GM10248 (cell line): Measurements from ENCODE around the gene EGLN3.

Experiments used
- CTCF ChIA-PET: fragments of 300-600 bp; sonication (Branson Sonifier 250); formaldehyde crosslinking; extraction: SDS; loops from one replicate; lab custom pipeline; 2021; ENCODE audit warnings: antibody characterized with exemption; lab: Yijun Ruan, JAX
- POLR2A ChIA-PET: fragments of 350-650 bp; sonication (Branson Sonifier 250); formaldehyde crosslinking; extraction: SDS; loops from one replicate; lab custom pipeline; 2020; ENCODE audit warnings: antibody characterized with exemption; lab: Yijun Ruan, JAX
- DNase-seq: peaks from one replicate; pipeline ENCODE4 v3.0.0; 2012; ENCODE audit errors: extremely low spot score
- CTCF ChIP-seq: IDR thresholded peaks from 2 replicates; pipeline ENCODE4 v1.5.1; 2012; ENCODE audit warnings: mild to moderate bottlenecking, low read depth; ENCODE audit errors: extremely low read depth, missing control alignments, control extremely low read depth

Gene EGLN3

DNA sequence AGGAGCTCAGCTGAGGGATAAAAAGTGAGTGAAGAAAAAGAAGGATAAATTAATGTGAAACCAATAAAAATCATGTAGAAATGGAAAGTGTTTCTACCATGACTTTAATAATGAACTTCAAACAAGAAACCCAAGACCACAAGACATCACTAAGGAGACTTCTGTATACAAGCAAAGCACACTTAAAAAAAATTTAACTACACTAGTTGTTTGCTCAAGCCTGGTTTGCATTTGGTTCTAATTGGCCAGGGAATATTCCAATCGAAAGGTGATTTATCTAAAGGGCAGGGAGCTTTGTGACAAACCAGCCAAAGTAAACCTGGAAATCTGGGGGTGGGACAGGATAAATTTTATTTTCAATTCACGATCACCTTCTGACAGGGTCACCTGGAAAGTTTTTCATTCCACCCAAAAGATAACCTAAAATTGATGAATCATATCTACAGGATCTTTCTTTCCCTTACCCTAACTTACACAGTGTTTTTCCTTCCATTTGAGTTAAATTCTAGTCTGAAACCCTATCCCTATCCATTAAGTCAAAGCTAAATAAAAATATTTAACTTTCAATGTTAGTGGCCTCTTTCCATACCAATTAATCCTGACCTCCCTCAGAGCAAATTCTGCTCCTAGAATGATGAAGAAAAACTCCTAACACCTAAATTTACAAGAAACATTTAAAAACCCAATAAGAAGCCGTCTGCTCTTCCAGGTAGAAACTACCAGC is 2.6 kb downstream of the EGLN3 start:
- TF ChIP-seq CTCF: no peak
- CTCF ChIA-PET: interaction anchor here (1.2 to 1.9 kb wide), 4 partner anchors 11 to 150 kb away, joined by 3 to 5 read pairs (median 5); no protein-coding TSS in a partner anchor
- no peak for DNase-seq
- POLR2A ChIA-PET: no interaction called here

DNA sequence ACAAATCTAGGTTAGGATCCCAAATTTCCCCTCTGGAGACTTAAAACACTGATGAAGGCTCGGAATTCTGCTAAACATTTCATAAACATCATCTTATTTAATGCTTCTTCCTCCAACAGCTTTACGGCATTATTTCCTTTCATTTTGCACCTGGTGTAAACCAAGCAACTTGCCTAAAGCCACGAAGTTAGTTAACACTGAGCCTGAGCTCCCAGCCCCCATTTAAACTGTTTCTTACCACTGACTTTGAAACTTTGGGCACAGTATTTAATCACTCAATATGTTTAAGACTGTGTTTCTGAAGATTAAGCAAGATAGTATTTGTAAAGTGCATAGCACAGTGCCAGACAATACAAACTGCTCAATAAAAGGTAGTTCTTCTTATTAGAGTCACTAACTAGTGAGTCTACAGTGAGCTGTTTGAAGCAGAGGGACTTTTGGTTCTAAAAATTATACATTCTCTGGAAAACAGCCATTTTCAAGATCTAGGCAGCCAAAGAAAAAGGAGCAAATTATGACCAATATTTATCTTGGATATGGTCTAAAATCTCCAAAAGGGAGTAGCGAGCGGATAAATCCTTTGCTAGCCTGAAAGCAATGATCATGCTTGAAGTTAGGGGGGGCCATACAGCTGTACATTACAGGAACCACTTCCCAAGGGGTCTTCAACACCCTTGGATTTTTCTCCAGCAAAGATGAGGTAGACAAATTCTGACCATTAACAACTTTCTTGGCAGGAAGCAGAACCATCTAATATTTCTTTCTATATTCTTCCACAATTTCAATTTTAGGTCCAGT is 4.0 kb downstream of the EGLN3 start:
- TF ChIP-seq CTCF: no peak
- no peak for DNase-seq
- POLR2A ChIA-PET: no interaction called here
- CTCF ChIA-PET: interaction anchor here (1.0 to 1.9 kb wide), 6 partner anchors 11 to 152 kb away, joined by 3 to 5 read pairs (median 4); no protein-coding TSS in a partner anchor

DNA sequence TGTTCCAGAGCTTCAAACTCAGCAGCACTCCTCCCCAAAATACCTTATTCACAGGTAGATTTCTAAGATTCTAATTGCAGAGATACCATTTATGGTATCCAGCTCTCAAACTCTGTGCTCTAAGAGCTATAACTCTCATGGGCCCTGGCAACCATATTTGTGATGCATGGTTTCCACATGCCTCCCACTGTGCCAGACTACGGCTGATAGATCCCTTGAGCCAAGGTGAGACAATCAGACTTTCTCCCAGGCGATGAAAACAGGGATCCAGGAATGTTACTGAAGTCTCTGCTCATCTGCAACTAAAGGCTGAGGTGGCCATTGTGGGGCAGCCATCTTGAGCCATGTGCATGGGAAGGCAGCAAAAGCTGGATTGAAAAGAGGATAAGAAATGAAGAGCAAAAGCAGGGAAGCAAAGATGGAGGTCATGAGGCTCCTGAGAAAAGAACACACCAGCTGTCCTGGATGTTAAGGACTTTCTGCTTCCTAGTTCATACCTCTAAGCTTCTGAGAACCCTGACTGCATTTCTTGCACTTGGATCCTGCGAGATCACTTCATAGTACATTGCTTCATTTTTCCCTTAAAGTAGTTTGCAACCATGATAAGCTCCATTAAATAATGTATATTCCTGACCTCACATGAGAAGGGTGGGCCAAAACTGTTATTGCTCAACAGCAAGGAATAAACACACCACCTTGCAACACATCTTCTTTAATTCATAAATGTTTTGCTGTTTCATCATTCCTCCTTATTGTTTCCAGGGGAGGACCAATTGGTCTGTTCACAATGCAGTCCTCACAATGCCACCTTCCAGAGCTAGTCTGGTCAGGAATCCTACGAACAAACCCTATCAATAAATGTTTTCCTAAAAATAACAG is 5.4 kb downstream of the EGLN3 start:
- ChIA-PET POLR2A (no interaction called here), CTCF (interaction anchor here (1.4 to 1.6 kb wide), 4 partner anchors 16 to 152 kb away, joined by 3 to 8 read pairs (median 4); no protein-coding TSS in a partner anchor)
- no peak for DNase-seq
- no peak for TF ChIP-seq CTCF

DNA sequence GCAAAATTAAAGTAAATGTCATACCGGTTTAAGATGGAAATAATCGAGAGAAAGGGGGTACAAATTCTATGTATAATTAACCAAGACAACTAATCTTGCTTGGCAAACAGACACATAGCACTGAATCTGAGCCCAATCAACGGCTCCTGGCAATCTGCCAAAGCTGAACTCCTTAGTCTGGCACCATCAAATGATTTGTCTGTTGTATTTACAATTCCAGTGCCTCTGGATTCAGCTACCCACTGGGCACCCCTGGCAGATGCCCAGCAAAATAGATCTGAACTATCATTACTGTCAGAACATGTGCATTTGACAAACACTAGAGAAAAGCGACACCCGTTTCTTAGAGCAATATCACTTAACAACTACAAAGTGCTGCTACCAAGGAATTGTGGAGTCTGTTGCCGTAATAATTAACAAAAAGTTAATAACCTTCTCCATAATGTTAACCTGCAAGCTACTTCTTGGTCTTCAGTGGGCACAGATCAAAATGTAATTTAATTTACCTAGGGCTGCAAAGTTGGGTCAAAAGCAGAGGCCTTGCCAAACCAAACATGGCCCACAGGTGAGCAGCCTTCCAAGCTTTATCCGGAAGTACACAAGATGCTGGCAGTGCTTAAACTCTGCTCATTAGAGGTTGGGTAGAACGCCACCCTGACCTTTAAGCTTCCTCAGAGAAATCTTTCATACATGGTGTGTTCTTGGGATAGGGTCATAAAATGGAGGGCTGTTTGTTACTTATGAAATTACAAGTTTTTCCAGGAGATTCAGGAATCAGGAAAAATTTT is 7.6 kb downstream of the EGLN3 start:
- no peak for TF ChIP-seq CTCF
- DNase-seq: no peak
- POLR2A ChIA-PET: no interaction called here
- CTCF ChIA-PET: interaction anchor here (0.8 to 3.6 kb wide), 2 partner anchors 9 to 11 kb away, joined by 3 to 14 read pairs; no protein-coding TSS in a partner anchor

DNA sequence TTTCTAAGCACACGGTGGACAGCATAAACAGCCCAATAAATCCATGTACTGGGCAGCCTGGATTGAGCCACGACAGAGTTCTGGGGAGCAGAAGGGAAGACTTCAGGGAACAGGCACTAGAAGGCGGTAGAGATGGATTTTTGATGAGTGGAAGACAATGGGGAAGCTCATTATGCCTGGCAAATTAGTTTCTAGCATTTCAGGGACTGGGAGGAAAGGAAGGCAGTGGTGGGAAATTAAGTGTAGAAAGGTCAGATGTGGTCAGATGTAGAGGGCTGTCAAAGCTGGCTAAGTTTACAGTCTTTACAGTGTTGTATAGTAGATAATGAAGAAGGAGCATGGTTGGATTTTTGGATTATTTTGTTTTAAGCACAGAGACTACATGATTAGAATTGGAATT is 9.2 kb downstream of the EGLN3 start:
- TF ChIP-seq CTCF: no peak
- DNase-seq: no peak
- ChIA-PET CTCF (interaction anchor here (1.0 to 3.6 kb wide), 5 partner anchors 11 to 157 kb away, joined by 3 to 14 read pairs (median 3); no protein-coding TSS in a partner anchor), POLR2A (no interaction called here)
